K562 (cell line): Measurements from ENCODE around the gene SEL1L. TPM values are rescaled to one million over a fixed set of nuclear protein-coding genes. Genes with fewer than 3 reads are reported as not detected.

ENCODE experiments used
- ATAC-seq: fragments of 200-7000 bp; cut with Tn5 transposase; 3 replicates; pipeline ENCODE4 v1.9.1; 2020; ENCODE audit warnings: moderate library complexity
- BruUV-seq: library from RNA; stranded (reverse); fragments of 400-500 nt; replicated peaks from 2 replicates; lab custom pipeline; 2021; lab: Mats Ljungman, UMichigan
- CTCF ChIA-PET: fragments of 300-600 bp; formaldehyde crosslinking; extraction: SDS; loops from one replicate; lab custom pipeline; 2021; ENCODE audit warnings: low intra/inter-chr PET ratio; lab: Yijun Ruan, JAX
- POLR2A ChIA-PET: fragments of 300-600, 350-650 bp; sonication (Branson Sonifier 250); formaldehyde crosslinking; extraction: SDS; loops from one replicate; lab custom pipeline; 2021; ENCODE audit warnings: antibody characterized with exemption, inconsistent platforms; lab: Yijun Ruan, JAX
- DNase-seq, 4 experiments: peaks; one replicate each; pipeline versions ENCODE4 v3.0.0 to v3.0.0-alpha.2; 2011 to 2018; ENCODE audit warnings: low spot score in 3 of 4, mixed read lengths in 3 of 4; ENCODE audit errors: extremely low read depth in 1 of 4
- FAIRE-seq: peaks from 2 replicates; lab custom pipeline; 2011; peaks lifted over from hg19 to GRCh38; lab: Jason Lieb, UNC
- H2AFZ ChIP-seq: 2 replicates; pipeline ENCODE4 v1.6.0; 2011; ENCODE audit warnings: low read depth, low read length, control low read depth, inconsistent platforms
- H3K27ac ChIP-seq: fragments of 200-600 bp; 3 replicates; pipeline ENCODE4 v1.8.0; 2011; ENCODE audit warnings: low read depth, mild to moderate bottlenecking, control low read depth, inconsistent platforms, low read length, moderate library complexity, mixed read lengths; ENCODE audit errors: extremely low read depth
- H3K27me3 ChIP-seq, 2 experiments: fragments of 300-600 bp in 1 of 2; 2 replicates in 1 of 2; 3 replicates in 1 of 2; pipeline versions ENCODE4 v1.6.0 to v1.8.0; 2011; ENCODE audit warnings: inconsistent platforms in 2 of 2, low read length in 2 of 2, mild to moderate bottlenecking in 1 of 2, mixed read lengths in 1 of 2, moderate library complexity in 1 of 2; ENCODE audit not compliant: control insufficient read depth in 2 of 2, insufficient read depth in 2 of 2
- H3K36me3 ChIP-seq: fragments of 300-600 bp; 3 replicates; pipeline ENCODE4 v1.8.0; 2011; ENCODE audit warnings: mild to moderate bottlenecking, low read length, inconsistent platforms; ENCODE audit not compliant: control insufficient read depth, insufficient read depth
- H3K4me1 ChIP-seq, 2 experiments: fragments of 200-600 bp in 1 of 2; replicated peaks in 1 of 2; 2 replicates in 1 of 2; 3 replicates in 1 of 2; pipeline versions ENCODE4 v1.5.1 to v1.8.0; 2011; ENCODE audit warnings: inconsistent platforms in 2 of 2, low read length in 2 of 2, mild to moderate bottlenecking in 1 of 2, mixed read lengths in 1 of 2, moderate library complexity in 1 of 2; ENCODE audit not compliant: control insufficient read depth in 2 of 2, insufficient read depth in 2 of 2
- H3K4me2 ChIP-seq: 2 replicates; pipeline ENCODE4 v1.6.1; 2011; ENCODE audit warnings: low read length, control low read depth, inconsistent platforms, mixed read lengths; ENCODE audit not compliant: insufficient read depth
- H3K4me3 ChIP-seq: fragments of 200-600 bp; sonication (generic), shearing (Covaris generic); 2 replicates; pipeline ENCODE4 v1.5.1; 2016; ENCODE audit warnings: control low read depth, inconsistent platforms
- H3K79me2 ChIP-seq: fragments of 200-600 bp; 3 replicates; pipeline ENCODE4 v1.8.0; 2011; ENCODE audit warnings: low read length, inconsistent platforms; ENCODE audit not compliant: control insufficient read depth, insufficient read depth
- H3K9ac ChIP-seq, 2 experiments: 2 replicates each; pipeline versions ENCODE4 v1.6.0 to v1.6.1; 2011; ENCODE audit warnings: low read depth in 2 of 2, low read length in 2 of 2, control low read depth in 1 of 2, inconsistent platforms in 1 of 2, mild to moderate bottlenecking in 1 of 2, mixed read lengths in 1 of 2; ENCODE audit not compliant: insufficient read depth in 1 of 2
- H3K9me1 ChIP-seq: one replicate; pipeline ENCODE4 v1.6.0; 2011; ENCODE audit warnings: inconsistent platforms, mild to moderate bottlenecking, low read length, moderate library complexity; ENCODE audit not compliant: control insufficient read depth, insufficient read depth
- H3K9me3 ChIP-seq: replicated peaks from 2 replicates; pipeline ENCODE4 v1.5.1; 2011; ENCODE audit warnings: low read depth, low read length, inconsistent platforms; ENCODE audit not compliant: control insufficient read depth, insufficient read depth
- H4K20me1 ChIP-seq: replicated peaks from 2 replicates; pipeline ENCODE4 v1.6.1; 2011; ENCODE audit warnings: low read length, inconsistent platforms, mixed read lengths; ENCODE audit not compliant: control insufficient read depth, insufficient read depth
- ATF7 ChIP-seq: fragments of 450-650 bp; IDR thresholded peaks from 2 replicates; pipeline ENCODE4 v1.7.1; 2014; ENCODE audit warnings: mild to moderate bottlenecking, moderate library complexity
- CEBPB ChIP-seq: fragments of 450-650 bp; IDR thresholded peaks from 2 replicates; pipeline ENCODE4 v1.6.1; 2016; ENCODE audit warnings: missing genetic modification characterization, missing compliant biosample characterization
- EP300 ChIP-seq: IDR thresholded peaks from 2 replicates; pipeline ENCODE4 v1.6.1; 2012; ENCODE audit warnings: low read length, improper control_type of control experiment
- EZH2 ChIP-seq: IDR thresholded peaks from 2 replicates; pipeline ENCODE4 v1.6.1; 2012; ENCODE audit warnings: low read depth, mild to moderate bottlenecking, inconsistent platforms, low read length, borderline replicate concordance
- MECOM ChIP-seq: fragments of 250-450 bp; sonication (Bioruptor Pico); IDR thresholded peaks from 2 replicates; pipeline ENCODE4 v1.8.0; 2022; ENCODE audit warnings: inconsistent platforms
- MED1 ChIP-seq: sonication (generic); formaldehyde crosslinking; IDR thresholded peaks from 2 replicates; pipeline ENCODE4 v1.8.1; 2023; ENCODE audit warnings: missing genetic modification reagents, borderline replicate concordance
- NR2C2 ChIP-seq, 2 experiments: fragments of 200-800 bp in 1 of 2; sonication (Bioruptor generic) in 1 of 2; sonication (generic) in 1 of 2; formaldehyde crosslinking in 1 of 2; IDR thresholded peaks; 2 replicates each; pipeline versions ENCODE4 v1.6.1 to v1.8.0; 2016 to 2022; ENCODE audit warnings: mild to moderate bottlenecking in 1 of 2, missing compliant biosample characterization in 1 of 2, missing genetic modification characterization in 1 of 2, missing genetic modification reagents in 1 of 2
- PKNOX1 ChIP-seq: fragments of 450-650 bp; IDR thresholded peaks from 2 replicates; pipeline ENCODE4 v1.6.1; 2016
- THRA ChIP-seq: fragments of 450-650 bp; IDR thresholded peaks from 2 replicates; pipeline ENCODE4 v1.6.1; 2017; ENCODE audit warnings: mild to moderate bottlenecking, moderate library complexity
- ZKSCAN1 ChIP-seq: fragments of 150-350 bp; IDR thresholded peaks from 2 replicates; pipeline ENCODE4 v1.6.1; 2016; ENCODE audit warnings: low read depth, low read length
- ZNF133 ChIP-seq: fragments of 250-450 bp; sonication (Bioruptor Pico); IDR thresholded peaks from 2 replicates; pipeline ENCODE4 v1.4.0; 2020; ENCODE audit warnings: mild to moderate bottlenecking
- ZNF184 ChIP-seq: sonication (generic); formaldehyde crosslinking; IDR thresholded peaks from 2 replicates; pipeline ENCODE4 v1.5.0; 2020; ENCODE audit warnings: missing genetic modification reagents
- WGBS: fragments of 100-300 bp; shearing (Covaris generic); methylation state at CpG from one replicate; pipeline ENCODE4 v1.1.6; 2016; ENCODE audit warnings: low coverage, mixed read lengths; ENCODE audit not compliant: insufficient coverage; ENCODE audit errors: missing lambda C conversion rate; 5-methylcytosine and 5-hydroxymethylcytosine counted together
- in situ Hi-C: fragments of 300-500 bp; cut with MboI; formaldehyde crosslinking; loops from 4 replicates; pipeline ENCODE4 v1.15.0; 2018; ENCODE audit warnings: inconsistent platforms, mixed read lengths
- intact Hi-C: fragments of 100-400 bp; cut with micrococcal nuclease; formaldehyde crosslinking; loops from 2 replicates; pipeline ENCODE4 v1.14.2; 2022
- polyA plus RNA-seq, 8 experiments: library from polyadenylated mRNA; depleted of rRNA in 4 of 8; stranded (reverse) in 5 of 8; unstranded in 3 of 8; fragments of >200 nt; fragmentation: Nextera tagmentation in 2 of 8; fragmentation: Illumina TruSeq in 1 of 8; extraction: Ambion mirVana in 2 of 8; extraction: Trizol in 1 of 8; gene quantifications; 2 replicates each; pipeline versions ENCODE4 v1.2.1 to v1.2.3, GENCODE V29; 2011 to 2014; ENCODE audit warnings: inconsistent platforms in 1 of 8, missing spikeins in 1 of 8
- total RNA-seq, 7 experiments: library from RNA; depleted of rRNA in 6 of 7; stranded (reverse); fragments of >200 nt in 6 of 7; fragmentation: Illumina TruSeq in 2 of 7; extraction: Trizol in 2 of 7; gene quantifications; 2 replicates each; pipeline versions ENCODE4 v1.2.1 to v1.2.3, GENCODE V29; 2011 to 2021; ENCODE audit warnings: low replicate concordance in 1 of 7

Gene SEL1L
- total and polyA plus RNA-seq, 9 of the 15 experiments (the other 6 are each of a cell fraction or from before 2014, with no cell fraction given): 7.7 to 21.1 (median 13.6) TPM

DNA sequence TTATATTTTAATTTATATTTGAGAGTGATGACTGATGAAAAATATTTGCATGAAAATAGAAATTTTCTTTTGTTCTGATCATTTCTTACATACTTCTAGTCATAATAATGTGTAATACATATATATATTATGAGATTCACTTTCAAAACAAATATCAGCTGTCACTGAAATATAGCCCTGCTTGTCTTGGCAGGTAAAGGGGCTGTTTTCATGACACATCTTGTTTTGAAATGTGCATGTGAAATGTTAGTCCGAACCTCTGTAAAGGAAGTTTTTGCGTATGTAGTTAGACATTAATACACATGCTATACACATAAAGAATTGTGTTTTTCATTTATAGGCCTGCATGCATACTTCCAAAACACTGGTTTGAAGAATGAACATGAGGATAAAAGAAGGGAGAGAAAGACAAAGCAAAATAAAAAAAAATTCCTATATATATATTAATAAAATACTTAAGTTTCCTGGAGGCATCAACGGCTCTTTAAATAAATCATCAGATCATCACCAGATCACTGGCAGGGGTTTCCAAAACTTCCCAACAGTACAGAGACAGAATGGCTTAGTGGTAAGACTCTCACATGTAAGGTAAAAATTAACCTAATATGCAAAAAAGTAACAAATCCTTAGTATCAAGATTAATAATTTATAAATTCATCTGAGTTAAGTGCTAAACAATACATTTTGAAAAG is 60.1 kb downstream of the SEL1L start:
- ChIA-PET POLR2A (no interaction called here), CTCF (no interaction called here)
- TF ChIP-seq MED1 (CRISPR knock-in tag): no peak
- TF ChIP-seq ZNF184 (CRISPR knock-in tag): no peak
- no peak for TF ChIP-seq MECOM (CRISPR knock-in tag)
- DNase-seq: no peak
- H3K9ac ChIP-seq: no peak overlapping the region
- H3K27me3 ChIP-seq: no peaks in the 10 kb centered on the region
- 87% methylated on average over 3 of the region's 3 CpGs for WGBS
- no peak overlapping the region for H3K4me3 ChIP-seq
- no peaks in the 10 kb centered on the region for H4K20me1 ChIP-seq
- in situ Hi-C loops: loop anchor here (25.0 kb wide), 1 partner anchor 486 kb away; no protein-coding TSS in a partner anchor
- intact Hi-C loops: no loop called here
- no TSS peak for BruUV-seq
- no peaks in the 10 kb centered on the region for H3K79me2 ChIP-seq
- H3K4me1 ChIP-seq: no peaks in the 10 kb centered on the region; a peak in 1 of 5 replicates
- ATAC-seq: no peak
- no peak for FAIRE-seq
- peaks cover 31% of the 10 kb centered on the region for H3K36me3 ChIP-seq
- no peak overlapping the region for H2AFZ ChIP-seq
- H3K27ac ChIP-seq: no peak overlapping the region
- H3K9me3 ChIP-seq: no peaks in the 10 kb centered on the region
- H3K9me1 ChIP-seq: no peaks in the 10 kb centered on the region
- H3K4me2 ChIP-seq: no peak overlapping the region

DNA sequence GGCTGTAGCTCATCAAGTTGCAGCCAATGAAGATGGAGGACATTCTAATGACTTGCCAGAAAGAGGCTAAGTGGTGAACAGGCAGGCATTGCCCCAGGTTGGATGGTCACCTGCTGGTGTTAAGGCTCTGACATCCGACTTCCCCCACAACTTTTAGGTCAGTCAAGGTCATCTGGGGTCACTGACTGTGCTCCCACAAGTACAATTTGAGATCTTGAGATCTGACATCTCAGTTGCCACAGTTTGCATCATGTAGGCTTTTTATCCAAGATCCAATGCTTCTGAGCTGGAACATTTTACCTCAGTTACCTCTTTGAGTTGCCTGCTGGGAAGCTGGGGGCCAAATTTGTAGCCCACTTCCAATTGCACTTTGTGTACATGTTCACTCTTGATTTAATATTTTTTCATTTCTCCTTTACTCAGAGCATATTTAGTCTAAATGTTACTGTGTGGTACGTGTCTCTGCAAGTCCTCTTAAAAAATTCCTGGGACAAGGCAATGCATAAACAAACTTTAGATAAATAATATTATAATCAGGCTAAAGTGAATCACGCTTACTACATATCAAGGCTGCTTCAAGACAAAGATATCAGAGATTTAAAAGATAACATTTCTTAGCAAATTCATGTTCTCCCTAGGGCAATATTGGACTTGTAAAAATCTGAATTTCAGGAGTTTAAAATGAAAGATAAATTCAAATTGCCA is 61.4 kb downstream of the SEL1L start:
- no peak for DNase-seq
- H3K4me2 ChIP-seq: no peak overlapping the region
- H3K27ac ChIP-seq: no peak overlapping the region; the same call in 2 of the 3 replicates
- H3K4me1 ChIP-seq: no peaks in the 10 kb centered on the region; a peak in 1 of 5 replicates
- intact Hi-C loops: no loop called here
- H3K4me3 ChIP-seq: no peak overlapping the region
- H3K79me2 ChIP-seq: no peaks in the 10 kb centered on the region
- no peaks in the 10 kb centered on the region for H3K9me3 ChIP-seq
- H4K20me1 ChIP-seq: no peaks in the 10 kb centered on the region
- peak; percentile 10; the same call in 1 of the 3 replicates for ATAC-seq
- 51% methylated on average over 3 of the region's 3 CpGs for WGBS
- no peak for FAIRE-seq
- no peaks in the 10 kb centered on the region; a peak in 1 of 5 replicates for H3K27me3 ChIP-seq
- no peaks in the 10 kb centered on the region for H3K9me1 ChIP-seq
- no TSS peak for BruUV-seq
- in situ Hi-C loops: loop anchor here (25.0 kb wide), 1 partner anchor 485 kb away; no protein-coding TSS in a partner anchor
- ChIA-PET CTCF (no interaction called here), POLR2A (interaction anchor here (0.5 to 1.3 kb wide), 3 partner anchors 13 to 277 kb away, joined by 3 to 4 read pairs (median 3); no protein-coding TSS in a partner anchor)
- H3K9ac ChIP-seq: no peak overlapping the region
- no peak overlapping the region for H2AFZ ChIP-seq
- peaks cover 21% of the 10 kb centered on the region for H3K36me3 ChIP-seq
- no peak for TF ChIP-seq EZH2
- TF ChIP-seq EP300: peak; percentile 74; the same call in 1 of the 2 replicates
- no peak for TF ChIP-seq NR2C2 (CRISPR knock-in tag; IDR thresholded peaks at IDR 0.05)
- TF ChIP-seq NR2C2 (tag; IDR thresholded peaks at IDR 0.05): peak; percentile 76
- peak; percentile 19; the same call in 1 of the 2 replicates for TF ChIP-seq PKNOX1
- TF ChIP-seq ZKSCAN1: no peak
- peak; percentile 62 for TF ChIP-seq ATF7
- TF ChIP-seq CEBPB (tag): no peak
- peak; percentile 38; the same call in 1 of the 2 replicates for TF ChIP-seq THRA
- no peak for TF ChIP-seq ZNF133 (CRISPR knock-in tag)
